Spleen (tissue), 11 donors: Measurements from ENCODE around the gene BBS12. TPM values are rescaled to one million over a fixed set of nuclear protein-coding genes. Genes with fewer than 3 reads are reported as not detected.

Experiments
- DNase-seq: peaks from one replicate; pipeline ENCODE4 v3.0.0-alpha.2; 2020
- H3K27ac ChIP-seq, 8 donors: fragments of 200-600 bp; sonication (generic) in 7 of 8; 1 replicate in 4 of 8; 2 replicates in 4 of 8; pipeline versions ENCODE4 v1.5.0 to v1.8.0; 2016 to 2021; ENCODE audit warnings: inconsistent platforms in 4 of 8, mild to moderate bottlenecking in 4 of 8, moderate library complexity in 1 of 8
- H3K27me3 ChIP-seq, 7 donors: fragments of 200-600 bp; sonication (generic) in 6 of 7; replicated peaks in 1 of 7; 1 replicate in 4 of 7; 2 replicates in 3 of 7; pipeline versions ENCODE4 v1.5.0 to v1.8.0; 2016 to 2021; ENCODE audit warnings: inconsistent platforms in 3 of 7, mild to moderate bottlenecking in 1 of 7
- H3K36me3 ChIP-seq, 6 donors: fragments of 200-600 bp; sonication (generic) in 5 of 6; 1 replicate in 4 of 6; 2 replicates in 2 of 6; pipeline versions ENCODE4 v1.5.0 to v1.8.0; 2016 to 2021; ENCODE audit warnings: inconsistent platforms in 2 of 6
- H3K4me1 ChIP-seq, 6 donors: fragments of 200-600 bp; sonication (generic) in 5 of 6; 1 replicate in 3 of 6; 2 replicates in 3 of 6; pipeline versions ENCODE4 v1.5.0 to v1.8.0; 2016 to 2021; ENCODE audit warnings: inconsistent platforms in 3 of 6
- H3K4me3 ChIP-seq, 8 donors: fragments of 200-600 bp; sonication (generic) in 7 of 8; 1 replicate in 4 of 8; 2 replicates in 4 of 8; pipeline versions ENCODE4 v1.5.0 to v1.8.0; 2016 to 2021; ENCODE audit warnings: inconsistent platforms in 4 of 8, mild to moderate bottlenecking in 4 of 8, moderate library complexity in 2 of 8
- H3K9me3 ChIP-seq, 8 donors: fragments of 200-600 bp; sonication (generic) in 7 of 8; 1 replicate in 4 of 8; 2 replicates in 4 of 8; pipeline versions ENCODE4 v1.5.0 to v1.8.0; 2016 to 2021; ENCODE audit warnings: inconsistent platforms in 4 of 8
- POLR2A ChIP-seq, 3 donors: fragments of 450-650 bp; IDR thresholded peaks; one replicate each; pipeline ENCODE4 v1.5.1; 2017; ENCODE audit warnings: antibody characterized with exemption in 3 of 3, mild to moderate bottlenecking in 1 of 3
- POLR2AphosphoS5 ChIP-seq, 3 donors: sonication (generic); formaldehyde crosslinking; IDR thresholded peaks; one replicate each; pipeline ENCODE4 v1.5.1; 2017; ENCODE audit warnings: antibody characterized with exemption in 3 of 3
- WGBS, 5 donors: extraction: QIAGEN DNeasy Blood & Tissue Kit in 3 of 5; methylation state at CpG; one replicate each; pipeline versions ENCODE4 v1.1.5 to v1.1.7; 2013 to 2018; 5-methylcytosine and 5-hydroxymethylcytosine counted together
- intact Hi-C: fragments of 100-400 bp; cut with DNase I; formaldehyde crosslinking; loops from one replicate; pipeline ENCODE4 v1.15.0; 2023; ENCODE audit warnings: low total_unique reads
- polyA plus RNA-seq, 3 donors: library from polyadenylated mRNA; stranded (reverse); fragments of 200-250 nt; gene quantifications; one replicate each; pipeline ENCODE4 v1.2.1, GENCODE V29; 2013
- total RNA-seq, 7 donors: library from RNA; depleted of rRNA in 3 of 7; stranded (reverse); fragments of >200 nt in 3 of 7; fragmentation: NEBNext Ultra II Directional in 4 of 7; extraction: Animal tissue kit (Norgen Biotek cat#: 25700) in 4 of 7; gene quantifications; one replicate each; pipeline versions ENCODE4 v1.1.0 to v1.2.1, GENCODE V29; 2016 to 2021
- TF ChIP-seq, protein P1 (sequence below), 11 experiments: fragments of 200-600 bp in 7 of 11; fragments of 450-650 bp in 4 of 11; sonication (generic) in 4 of 11; IDR thresholded peaks in 8 of 11; conservative IDR thresholded peaks in 3 of 11; 1 replicate in 7 of 11; 2 replicates in 4 of 11; pipeline versions ENCODE4 v1.4.0 to v1.8.0; 2016 to 2021; ENCODE audit warnings: antibody characterized with exemption in 11 of 11, inconsistent platforms in 4 of 11, mild to moderate bottlenecking in 1 of 11
- donor health status: healthy with polysubstance abuse.
- donor health status: DM: no; HTN: no; CAD: no; lungs with moderate emphysema.
- donor health status: DM: no; HTN: no; CAD: no.
- donor health status: Bipolar disorder and iron deficiency.
- donor health status: healthy.
- donor health status: DM: no; HTN: no; CAD: no.
- donor health status: DM: yes; HTN: yes; CAD: no.

Gene BBS12
- total and polyA plus RNA-seq, 10 donors, result 0.91 to 4.4 (median 2.7) TPM

DNA sequence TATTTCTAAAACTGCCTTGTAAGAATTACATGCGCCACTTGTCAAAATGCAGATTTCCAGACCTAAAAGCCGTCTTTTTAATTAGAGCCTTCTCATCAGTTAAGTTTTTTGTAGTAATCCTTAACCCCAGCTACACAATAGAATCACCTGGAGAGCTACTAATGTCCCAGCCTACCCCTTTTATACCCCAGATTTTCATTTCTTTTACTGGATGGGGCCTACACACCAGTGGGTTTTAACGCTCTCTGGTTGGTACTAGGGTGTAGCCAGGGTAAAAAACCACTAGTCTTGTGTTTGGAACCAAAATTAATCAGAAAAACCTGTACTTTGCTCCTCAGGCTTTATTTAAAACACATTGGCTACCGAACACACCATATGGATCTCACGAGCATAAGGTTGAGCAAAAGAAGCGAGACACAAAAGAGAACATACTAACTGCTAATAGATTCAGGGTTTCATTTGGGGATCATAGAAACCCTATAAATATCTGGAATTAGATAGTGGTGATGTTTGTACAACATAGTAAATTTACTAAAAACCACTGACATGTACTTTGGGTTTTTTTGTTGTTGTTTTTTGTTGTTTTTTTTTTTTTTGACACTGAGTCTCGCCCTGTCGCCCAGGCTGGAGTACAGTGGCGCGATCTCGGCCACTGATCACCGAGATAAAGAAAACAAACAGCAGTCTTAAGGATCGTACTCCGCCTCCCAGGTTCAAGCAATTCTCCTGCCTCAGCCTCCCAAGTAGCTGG is 30.6 kb downstream of the BBS12 start:
- DNase-seq, result no peak
- Histone ChIP-seq H3K27me3 (no peaks in the 10 kb centered on the region), H3K27ac (no peak overlapping the region), H3K36me3 (no peaks in the 10 kb centered on the region), H3K9me3 (no peaks in the 10 kb centered on the region), H3K4me1 (peaks cover 0 to 22% (median 12%) of the 10 kb centered on the region in 6 donors), H3K4me3 (no peak overlapping the region)
- intact Hi-C loops, result no loop called here
- TF ChIP-seq, protein P1, sequence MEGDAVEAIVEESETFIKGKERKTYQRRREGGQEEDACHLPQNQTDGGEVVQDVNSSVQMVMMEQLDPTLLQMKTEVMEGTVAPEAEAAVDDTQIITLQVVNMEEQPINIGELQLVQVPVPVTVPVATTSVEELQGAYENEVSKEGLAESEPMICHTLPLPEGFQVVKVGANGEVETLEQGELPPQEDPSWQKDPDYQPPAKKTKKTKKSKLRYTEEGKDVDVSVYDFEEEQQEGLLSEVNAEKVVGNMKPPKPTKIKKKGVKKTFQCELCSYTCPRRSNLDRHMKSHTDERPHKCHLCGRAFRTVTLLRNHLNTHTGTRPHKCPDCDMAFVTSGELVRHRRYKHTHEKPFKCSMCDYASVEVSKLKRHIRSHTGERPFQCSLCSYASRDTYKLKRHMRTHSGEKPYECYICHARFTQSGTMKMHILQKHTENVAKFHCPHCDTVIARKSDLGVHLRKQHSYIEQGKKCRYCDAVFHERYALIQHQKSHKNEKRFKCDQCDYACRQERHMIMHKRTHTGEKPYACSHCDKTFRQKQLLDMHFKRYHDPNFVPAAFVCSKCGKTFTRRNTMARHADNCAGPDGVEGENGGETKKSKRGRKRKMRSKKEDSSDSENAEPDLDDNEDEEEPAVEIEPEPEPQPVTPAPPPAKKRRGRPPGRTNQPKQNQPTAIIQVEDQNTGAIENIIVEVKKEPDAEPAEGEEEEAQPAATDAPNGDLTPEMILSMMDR (IDR thresholded peaks at IDR 0.05 in 8 of 11, conservative IDR thresholded peaks at IDR 0.05 in 3 of 11), result no peak
- TF ChIP-seq POLR2AphosphoS5 (IDR thresholded peaks at IDR 0.05) (no peak), POLR2A (IDR thresholded peaks at IDR 0.05) (no peak)
- 87 to 93% (median 92%) methylated on average over 14 of the region's 14 CpGs for WGBS, 5 donors

DNA sequence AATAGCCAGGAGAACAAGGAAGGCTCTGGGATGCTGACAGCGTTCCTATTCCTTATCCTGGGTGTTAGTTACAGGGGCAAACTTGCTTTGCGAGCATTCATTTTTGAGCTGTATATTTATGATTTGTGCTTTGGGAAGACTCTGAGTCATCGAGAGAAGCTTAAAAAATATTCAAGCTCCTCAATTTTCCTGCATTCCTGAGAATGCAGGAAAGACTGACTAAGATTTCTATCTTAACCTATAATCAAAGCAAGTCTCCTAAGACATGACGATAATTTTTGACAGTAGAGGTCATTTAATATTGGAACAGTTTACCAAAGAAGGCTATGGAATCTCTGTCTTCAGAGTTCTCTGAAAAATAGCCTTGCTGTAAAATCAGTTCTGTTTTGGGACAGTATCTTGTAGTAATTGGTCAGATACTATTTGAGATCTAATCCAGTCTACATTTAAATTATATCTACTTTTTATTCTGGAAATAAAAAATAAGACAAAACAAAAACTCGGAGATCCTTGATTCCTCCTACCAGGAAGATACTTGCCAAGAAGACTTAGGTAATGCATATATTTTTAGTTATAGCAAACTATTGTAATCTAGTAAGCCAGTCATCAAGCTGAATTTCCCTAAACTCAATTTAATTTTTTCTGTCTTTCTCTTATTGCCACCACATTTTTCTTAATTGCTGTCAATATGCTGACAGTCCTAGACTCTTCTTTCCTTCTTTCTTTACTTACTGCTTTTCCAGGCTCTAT is 31.7 kb downstream of the BBS12 start:
- DNase-seq, result no peak
- 83 to 92% (median 88%) methylated on average over 5 of the region's 5 CpGs for WGBS, 5 donors
- intact Hi-C loops, result no loop called here
- Histone ChIP-seq H3K9me3 (no peaks in the 10 kb centered on the region), H3K27me3 (no peaks in the 10 kb centered on the region), H3K27ac (no peak overlapping the region), H3K4me3 (no peak overlapping the region), H3K36me3 (no peaks in the 10 kb centered on the region), H3K4me1 (peaks cover 0 to 20% (median 10%) of the 10 kb centered on the region in 6 donors)
- TF ChIP-seq POLR2AphosphoS5 (IDR thresholded peaks at IDR 0.05) (no peak), POLR2A (IDR thresholded peaks at IDR 0.05) (no peak)
- TF ChIP-seq, protein P1 (IDR thresholded peaks at IDR 0.05 in 8 of 11, conservative IDR thresholded peaks at IDR 0.05 in 3 of 11), result no peak

DNA sequence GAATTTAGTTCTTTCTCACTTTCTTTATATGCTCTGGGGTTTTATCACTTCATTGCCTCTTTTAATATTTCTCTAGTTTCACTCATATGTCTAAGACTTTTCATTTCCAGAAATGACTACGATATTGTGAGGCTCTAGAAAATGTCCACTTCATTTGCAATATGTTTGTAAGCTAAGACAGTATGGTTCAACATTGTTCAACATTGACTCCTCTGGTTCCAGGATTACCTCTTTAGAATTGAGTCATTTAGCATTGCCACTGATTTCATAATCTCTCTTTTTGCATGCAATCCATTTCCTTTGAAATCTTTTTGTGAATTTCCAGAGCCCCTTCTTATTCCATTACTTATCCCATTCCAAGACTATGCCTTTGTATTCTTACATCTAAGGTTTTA is 32.3 kb downstream of the BBS12 start:
- TF ChIP-seq, protein P1 (IDR thresholded peaks at IDR 0.05 in 8 of 11, conservative IDR thresholded peaks at IDR 0.05 in 3 of 11), result no peak
- TF ChIP-seq POLR2AphosphoS5 (IDR thresholded peaks at IDR 0.05) (no peak), POLR2A (IDR thresholded peaks at IDR 0.05) (no peak)
- Histone ChIP-seq H3K9me3 (no peaks in the 10 kb centered on the region), H3K4me1 (peaks cover 0 to 20% (median 10%) of the 10 kb centered on the region in 6 donors), H3K36me3 (no peaks in the 10 kb centered on the region), H3K27ac (no peak overlapping the region), H3K4me3 (no peak overlapping the region), H3K27me3 (no peaks in the 10 kb centered on the region)
- intact Hi-C loops, result no loop called here
- WGBS, 5 donors, result 30 to 74% (median 50%) methylated on average over 1 of the region's 1 CpG
- DNase-seq, result no peak
